Putamen (tissue), 1 donor: ENCODE data around the gene CCL19.

Source experiments
- DNase-seq: peaks from one replicate; pipeline ENCODE4 v3.0.0-alpha.2; 2016; ENCODE audit warnings: low spot score

The CCL19 gene

DNA sequence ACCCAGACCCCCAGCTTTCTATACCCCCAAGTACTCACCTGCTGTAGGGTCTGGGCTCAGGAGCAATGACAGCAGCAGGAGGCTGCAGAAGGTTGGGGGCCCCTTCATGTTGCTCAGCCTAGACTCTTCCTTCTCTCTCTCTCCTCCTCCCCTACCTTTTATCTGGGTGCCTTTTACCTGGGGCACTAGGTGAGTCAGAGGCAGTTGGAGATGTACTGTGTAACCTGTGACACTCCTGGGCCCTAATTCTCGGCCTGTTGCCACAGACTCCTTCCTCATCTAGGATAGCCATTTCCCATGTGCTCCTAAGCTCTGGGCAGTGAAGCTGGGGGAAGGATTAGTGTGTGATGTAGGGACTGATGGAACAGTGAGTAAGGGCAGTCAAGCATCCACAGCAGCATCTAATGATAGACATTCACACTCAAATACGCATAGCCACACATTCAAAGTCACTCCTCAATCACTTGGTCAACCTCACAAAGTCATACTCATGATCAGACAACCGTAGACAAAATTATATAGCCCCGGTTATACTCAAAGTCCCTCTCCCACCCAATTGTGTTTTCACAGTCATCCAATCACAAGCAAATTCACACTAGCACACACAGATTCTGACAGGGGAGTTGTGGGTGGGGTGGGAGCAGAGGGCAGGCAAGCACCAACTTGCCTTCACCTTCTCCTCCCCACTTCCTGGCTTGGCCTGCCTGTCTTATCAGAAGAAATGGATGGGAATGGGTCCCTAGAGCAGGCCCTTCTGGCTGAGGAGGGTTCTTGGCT is 28.4 kb downstream of the CCL19 start, which contains the start of gene CCL27:
CCL27 (minus strand) TSS at position 132 of the 777 bp plus-strand sequence; CDS start at position 108, 24 bp downstream.
- DNase-seq = no peak

DNA sequence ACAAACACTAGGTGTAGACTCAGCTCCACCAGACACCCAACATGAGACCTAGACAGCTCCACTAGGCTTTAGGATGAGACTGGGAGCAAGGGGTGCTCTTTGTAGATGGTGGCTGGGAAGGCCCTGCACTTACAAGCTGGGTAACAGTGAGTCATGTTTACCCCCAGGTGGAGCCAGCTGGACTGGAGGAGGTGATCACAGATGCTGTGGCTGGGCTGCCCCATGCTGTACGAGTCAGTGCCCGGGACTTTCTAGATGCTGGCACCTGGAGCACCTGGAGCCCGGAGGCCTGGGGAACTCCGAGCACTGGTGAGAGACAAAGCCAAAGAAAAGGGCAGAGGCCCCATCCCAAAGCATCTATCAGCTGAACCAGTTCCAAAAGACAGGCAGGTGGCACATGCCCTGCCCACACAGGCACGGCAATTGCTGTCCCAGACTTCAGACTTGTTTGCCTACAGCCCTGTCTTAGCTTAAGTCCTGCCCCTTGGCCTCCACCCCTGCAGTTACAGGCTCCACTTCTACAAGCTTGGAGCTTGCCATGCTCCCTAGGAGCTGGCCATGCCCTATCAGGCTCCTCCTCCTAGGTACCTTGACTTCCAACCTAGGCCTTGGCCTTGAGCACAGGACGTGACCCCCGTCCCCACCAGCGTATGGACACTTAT is 31.4 kb downstream of the CCL19 start:
- DNase-seq = no peak

DNA sequence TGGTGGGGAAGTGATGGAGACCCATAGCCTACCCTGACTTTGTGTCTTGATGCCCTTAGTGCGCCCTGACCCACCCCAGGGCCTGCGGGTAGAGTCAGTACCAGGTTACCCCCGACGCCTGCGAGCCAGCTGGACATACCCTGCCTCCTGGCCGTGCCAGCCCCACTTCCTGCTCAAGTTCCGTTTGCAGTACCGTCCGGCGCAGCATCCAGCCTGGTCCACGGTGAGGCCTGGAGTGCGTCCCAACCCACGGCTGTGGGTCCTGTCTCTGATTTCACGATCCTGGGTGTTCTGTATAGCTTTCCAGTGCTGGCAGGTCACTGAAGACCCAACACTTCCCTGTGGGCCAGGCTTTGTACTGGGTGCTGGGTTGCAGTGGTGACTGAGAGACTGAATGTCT is 32.6 kb downstream of the CCL19 start:
- no peak for DNase-seq

DNA sequence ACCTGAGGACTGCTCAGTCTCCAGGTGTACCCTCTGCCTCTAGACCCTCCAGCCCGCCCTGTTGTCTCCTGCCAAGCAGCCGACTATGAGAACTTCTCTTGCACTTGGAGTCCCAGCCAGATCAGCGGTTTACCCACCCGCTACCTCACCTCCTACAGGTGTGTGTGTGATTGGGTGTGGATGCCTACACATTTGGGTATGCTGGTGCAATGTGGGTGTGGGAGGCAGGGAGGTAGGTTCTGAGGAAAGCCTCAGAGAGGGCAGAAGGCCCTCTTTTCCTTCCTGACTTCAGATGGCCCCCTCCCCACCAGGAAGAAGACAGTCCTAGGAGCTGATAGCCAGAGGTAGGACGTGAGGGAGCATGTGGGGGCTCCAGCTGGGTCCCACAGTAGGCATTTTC is 34.1 kb downstream of the CCL19 start:
- no peak for DNase-seq

DNA sequence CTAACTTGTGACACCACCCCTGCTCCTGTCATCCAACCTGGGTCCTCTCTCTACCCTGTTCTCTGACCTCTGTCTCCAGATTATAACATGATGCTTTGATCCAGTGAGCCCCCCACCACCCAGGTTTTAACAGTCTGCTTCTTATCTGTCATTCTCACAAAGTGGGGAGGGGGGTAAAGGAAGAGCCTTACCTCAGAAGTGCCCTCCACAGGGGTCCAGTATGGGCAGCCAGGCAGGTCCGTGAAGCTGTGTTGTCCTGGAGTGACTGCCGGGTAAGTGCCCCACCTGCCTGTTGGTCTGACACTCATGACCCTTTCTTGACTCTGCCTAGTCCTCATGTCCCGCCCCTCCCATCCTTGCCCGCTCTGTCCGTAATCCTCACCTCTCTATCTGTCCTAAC is 35.7 kb downstream of the CCL19 start:
- no peak for DNase-seq

DNA sequence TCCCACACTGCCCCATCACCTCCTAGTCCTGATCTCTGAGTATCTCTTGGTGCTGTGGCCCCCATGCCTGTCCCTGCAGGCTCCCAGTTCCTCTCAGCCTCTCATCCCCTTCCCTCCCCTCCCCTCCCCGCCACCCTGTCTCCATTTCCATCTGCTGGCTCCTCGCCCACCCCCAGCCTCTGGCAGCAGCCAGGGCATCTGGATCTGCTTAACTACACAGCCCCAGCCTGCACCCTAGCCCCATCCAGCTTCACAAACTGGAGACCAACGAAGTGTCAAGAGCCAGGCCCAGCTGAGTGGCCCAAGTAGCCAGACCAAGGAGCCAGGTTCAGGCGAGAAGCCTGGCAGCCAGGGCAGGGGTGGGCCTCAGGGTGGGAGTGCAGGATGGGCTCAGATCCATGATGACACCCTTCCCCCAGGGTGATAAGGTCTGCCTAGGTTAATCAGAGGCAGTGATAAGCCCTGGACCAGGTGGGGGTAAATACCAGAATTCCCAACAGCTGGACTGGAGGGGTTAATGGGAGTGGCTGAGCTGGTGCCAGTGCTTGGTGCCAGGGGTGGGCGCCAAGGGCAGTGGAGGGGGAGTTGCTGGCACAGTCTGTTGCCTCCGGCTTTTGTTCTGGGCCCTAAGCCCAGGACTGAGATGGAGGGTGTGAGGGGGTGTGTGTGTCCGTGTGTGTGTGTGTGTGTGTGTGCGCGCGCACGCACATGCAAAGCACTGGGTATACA is 36.6 kb downstream of the CCL19 start:
- peak; percentile 78 for DNase-seq

DNA sequence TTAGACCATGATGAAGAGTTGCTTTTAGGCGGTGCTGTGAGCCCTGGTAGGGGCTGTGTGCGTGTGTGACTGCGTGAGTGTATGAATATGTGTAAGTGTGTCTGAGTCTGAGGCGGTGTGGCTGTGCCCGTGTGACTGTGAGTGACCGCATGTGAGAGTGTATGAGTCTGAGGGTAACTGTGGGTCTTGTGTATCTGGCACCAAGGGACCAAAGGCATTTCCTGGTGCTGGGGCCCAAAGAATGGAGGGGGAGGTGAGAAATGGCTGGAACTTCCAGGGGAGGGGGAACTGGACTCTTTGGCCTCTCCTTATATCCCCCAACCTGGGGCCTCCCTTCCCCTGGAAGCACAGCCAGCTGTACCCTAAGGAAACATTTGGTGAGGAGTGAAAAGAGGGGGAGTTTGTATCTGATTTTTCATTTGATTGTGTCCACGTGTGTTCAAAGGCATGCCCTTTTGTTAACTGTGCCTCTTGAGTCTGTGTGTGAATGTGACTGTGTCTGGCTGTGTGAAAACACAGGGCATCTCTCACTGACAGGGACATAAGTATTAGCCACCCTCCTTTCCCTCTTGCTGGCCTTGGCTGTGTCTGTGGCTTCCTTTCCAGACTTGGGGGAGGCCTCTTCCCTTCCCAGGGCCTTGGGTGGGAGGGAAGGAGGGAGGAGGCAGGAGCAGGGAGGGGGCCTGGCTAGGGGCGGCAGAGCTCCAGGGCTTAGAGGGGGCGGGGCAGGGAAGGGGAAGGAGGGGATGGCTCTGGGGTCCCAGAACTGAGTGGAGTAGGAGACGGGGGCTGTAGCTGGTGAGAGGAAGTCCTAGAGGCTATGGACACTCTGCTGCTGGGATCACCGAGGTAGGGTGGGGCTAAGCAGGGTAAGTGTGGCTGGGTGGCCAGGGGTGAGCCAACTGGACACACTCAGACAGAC is 37.7 kb downstream of the CCL19 start:
- DNase-seq = no peak

DNA sequence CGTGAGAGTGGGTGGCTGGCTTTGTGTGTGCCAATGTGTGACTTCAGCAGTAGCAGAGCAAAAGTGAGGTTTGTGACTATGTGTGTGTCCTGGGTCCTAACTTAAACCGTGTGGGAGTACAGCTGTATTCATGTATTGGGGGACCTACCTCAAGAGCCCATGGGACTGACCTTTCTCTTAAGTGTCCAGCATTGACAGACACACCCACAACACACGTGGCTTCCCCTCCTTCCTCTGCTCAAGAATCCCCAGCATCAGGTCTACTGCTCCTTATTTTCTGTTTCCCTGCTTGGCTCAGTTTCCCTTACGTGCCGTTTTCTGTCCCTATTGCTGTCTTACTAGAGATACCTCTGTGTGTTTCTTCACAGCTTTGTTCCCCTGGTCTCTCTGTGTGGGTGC is 38.5 kb downstream of the CCL19 start:
- no peak for DNase-seq

DNA sequence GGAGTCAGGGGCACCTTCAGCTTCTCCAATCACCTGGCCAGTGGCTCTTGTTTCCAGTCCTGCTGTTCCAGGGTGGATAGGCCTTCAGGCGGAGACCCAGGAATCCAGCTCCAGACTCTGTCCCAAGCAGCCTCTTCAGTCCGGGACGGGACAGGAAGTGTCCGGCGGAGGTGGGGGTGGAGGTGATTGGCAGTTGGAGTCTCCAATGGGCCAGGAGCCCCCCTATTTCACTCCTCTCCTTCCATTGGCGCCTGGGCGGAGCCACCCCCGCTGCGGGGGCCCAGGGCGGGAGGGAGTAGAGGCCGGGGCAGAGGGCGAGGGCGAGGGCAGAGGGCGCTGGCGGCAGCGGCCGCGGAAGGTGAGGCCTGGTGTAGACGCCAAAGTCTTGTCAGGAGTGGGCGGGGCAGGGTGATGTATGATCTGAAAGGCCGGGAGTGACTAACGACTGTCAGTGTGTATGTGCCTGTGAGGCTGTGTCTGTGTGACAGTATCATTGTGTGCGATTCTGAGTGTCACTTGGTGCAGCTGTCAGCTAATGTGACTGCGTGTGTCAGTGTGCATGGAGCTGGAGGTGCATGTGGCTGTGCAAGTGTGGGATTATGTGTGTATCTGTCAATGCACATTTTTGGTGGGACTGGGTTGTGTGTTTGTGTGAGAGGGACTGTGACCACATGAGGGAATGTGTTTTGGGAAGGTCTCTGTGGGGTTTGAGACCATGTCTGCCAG is 39.0 kb downstream of the CCL19 start, which contains the start of gene IL11RA:
IL11RA (plus strand) TSS at position 310 of the 726 bp plus-strand sequence. CDS start 3,033 bp downstream, outside the sequence.
- peak; percentile 89 for DNase-seq

DNA sequence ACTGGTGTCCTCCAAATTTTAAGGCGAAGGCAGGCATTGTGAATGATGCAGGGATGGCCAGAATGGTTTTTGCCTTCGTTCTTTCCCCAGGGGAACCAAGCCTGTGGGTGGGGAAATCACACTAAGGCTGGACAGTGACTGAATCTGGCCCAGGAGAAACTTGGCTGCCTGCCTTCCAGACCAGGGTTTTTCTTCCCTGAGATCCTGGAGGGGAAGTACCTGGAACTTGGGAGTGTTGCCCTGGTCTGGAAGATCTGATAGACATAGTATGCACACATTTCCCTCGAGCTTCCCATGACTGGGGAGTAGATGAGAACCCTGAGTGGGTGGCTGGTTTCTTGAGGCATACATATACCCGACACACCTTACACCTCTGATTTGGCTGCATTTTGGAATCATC is 39.8 kb downstream of the CCL19 start:
- no peak for DNase-seq

DNA sequence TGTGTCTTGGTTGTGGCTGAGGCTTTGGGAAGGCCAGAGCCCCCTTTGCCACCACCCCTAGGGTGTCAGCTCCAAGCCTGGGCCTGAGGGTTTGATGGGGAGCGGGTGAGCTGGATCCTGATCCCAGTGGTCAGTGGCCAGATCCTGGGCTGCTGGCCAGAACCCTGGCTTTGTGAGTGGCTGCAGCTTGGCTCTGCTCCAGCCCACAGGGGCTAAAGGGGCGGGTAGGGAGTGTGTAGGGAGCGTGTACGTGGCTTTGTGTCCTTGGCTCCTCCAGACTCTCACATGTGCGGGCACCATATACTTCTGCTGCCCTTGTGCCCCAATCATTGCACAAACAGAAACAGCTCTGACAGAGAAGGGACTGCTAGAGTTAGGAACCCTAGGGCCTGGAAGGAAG is 40.3 kb downstream of the CCL19 start:
- DNase-seq = no peak

DNA sequence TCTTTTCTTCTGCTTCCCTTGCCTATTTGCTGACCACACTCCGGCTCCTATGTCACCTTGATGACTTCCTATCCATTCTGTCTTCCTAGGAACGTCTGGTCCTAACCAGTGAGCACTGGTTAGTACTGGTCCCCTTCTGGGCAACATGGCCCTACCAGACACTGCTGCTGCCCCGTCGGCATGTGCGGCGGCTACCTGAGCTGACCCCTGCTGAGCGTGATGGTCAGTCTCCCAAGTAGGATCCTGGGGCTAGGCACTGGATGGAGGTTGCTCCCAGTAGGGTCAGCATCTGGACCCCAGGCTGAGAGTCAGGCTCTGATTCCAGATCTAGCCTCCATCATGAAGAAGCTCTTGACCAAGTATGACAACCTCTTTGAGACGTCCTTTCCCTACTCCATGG is 42.4 kb downstream of the CCL19 start:
- DNase-seq = no peak

DNA sequence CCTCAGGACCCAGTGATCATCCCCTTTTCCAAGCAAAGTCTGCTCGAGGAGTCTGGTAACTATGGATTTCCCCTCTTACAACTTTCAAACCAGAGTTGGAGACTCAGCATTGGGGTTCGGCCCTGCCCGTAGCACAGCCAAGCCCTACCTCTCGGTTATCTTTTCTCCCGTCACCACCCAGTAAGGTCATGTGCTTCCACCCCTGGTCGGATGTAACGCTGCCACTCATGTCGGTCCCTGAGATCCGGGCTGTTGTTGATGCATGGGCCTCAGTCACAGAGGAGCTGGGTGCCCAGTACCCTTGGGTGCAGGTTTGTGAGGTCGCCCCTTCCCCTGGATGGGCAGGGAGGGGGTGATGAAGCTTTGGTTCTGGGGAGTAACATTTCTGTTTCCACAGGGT is 43.4 kb downstream of the CCL19 start:
- DNase-seq = no peak

DNA sequence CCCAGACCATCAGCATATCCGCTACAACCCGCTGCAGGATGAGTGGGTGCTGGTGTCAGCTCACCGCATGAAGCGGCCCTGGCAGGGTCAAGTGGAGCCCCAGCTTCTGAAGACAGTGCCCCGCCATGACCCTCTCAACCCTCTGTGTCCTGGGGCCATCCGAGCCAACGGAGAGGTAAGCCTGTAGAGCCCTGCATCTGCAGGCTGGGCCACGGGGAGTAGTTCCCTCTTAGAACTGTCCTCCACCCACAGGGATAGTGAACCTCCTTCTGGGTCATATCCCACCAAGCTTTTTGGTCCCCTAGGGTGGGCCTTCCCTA is 44.0 kb downstream of the CCL19 start:
- no peak for DNase-seq

DNA sequence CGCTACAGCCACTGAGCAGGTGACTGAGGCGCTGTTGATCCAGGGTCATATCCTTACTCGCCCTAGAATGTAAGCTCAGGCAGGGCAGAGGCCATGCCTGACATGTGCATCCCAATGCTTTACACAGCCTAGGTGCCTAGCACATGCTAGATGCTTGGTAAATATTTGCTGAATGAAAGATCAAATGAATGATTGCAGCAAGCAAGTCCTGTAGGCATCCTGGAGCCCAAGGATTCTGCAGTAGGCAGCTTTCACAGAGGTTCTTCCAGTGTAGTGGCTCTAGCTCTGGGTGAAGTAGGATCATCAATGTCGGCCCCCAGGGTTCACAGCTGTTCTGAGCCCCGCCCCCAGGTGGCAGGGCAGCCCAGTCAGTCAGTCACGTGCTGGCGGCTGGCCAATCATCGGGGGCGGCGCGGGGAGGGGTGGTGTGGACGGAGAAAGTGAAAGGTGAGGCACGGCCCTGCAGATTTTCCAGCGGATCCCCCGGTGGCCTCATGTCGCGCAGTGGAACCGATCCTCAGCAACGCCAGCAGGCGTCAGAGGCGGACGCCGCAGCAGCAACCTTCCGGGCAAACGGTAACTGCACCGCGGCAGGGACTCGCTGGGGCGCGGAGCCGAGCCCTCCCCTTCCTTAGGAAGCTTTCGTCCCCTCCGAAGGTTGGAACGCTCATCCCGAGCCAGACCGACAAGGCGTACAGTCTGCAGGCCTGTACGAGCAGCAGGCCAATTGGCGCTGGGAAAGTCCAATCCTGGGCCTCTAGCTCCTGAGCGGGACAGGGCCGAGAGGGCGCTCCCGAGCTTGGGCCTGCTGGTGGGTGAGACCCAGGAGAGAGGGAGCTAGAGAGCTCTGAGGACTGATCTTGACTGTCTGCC is 44.6 kb downstream of the CCL19 start, which contains the start of gene GALT:
GALT (plus strand) TSS at position 465 of the 873 bp plus-strand sequence; CDS start at position 495, 30 bp downstream.
- peak; percentile 83 for DNase-seq

DNA sequence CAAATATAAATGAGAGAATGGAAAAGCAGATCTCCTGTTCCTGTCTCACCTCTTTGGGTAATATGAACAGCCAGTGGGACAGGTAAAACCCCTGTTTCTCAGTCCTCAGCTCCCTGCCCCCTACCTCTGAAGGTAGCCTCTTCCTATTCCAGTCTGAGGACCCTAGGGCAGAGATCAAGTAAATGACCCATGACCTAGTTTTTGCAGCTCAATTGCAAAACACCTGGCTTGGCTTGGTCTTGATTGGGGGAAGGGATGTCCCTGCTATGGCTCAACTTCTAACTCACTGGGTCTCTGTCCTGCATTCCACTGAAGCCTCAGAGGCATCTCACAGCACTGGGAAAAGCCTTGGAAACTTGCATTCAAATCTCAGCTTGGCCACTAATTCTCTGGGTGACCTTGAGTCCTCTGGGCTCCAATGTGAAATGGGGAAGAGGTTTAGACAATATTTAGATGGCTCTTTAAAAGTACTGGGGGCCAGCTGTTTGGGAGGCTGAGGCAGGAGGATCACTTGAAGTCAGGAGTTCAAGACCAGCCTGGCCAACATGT is 46.2 kb downstream of the CCL19 start:
- DNase-seq = no peak

DNA sequence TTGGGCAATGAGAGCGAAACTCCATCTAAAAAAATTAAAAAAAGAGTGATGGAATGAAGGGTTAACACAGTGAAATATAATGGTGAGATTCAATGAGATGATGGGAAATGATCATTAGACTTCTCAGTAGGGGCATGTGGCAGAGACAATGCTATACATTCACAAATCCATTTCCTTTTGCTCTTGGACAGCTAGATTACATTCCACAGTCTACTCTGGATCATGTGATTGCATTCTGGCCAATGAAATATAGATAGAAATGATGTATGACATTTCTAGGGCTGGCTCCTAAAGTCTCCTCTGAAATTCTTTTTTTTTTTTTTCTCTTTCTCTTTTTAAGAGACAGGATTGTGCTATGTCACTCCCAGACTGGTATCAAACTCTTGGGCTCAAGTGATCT is 48.4 kb downstream of the CCL19 start:
- no peak for DNase-seq
